Glutamatergic neuron (in vitro differentiated cells): ENCODE results near the gene RGS9. TPM values are rescaled to one million over a fixed set of nuclear protein-coding genes. Genes with fewer than 3 reads are reported as not detected.

Experiments used
- DNase-seq: peaks from one replicate; pipeline ENCODE4 v3.0.0; 2022
- H3K27ac Mint-ChIP-seq: one replicate; pipeline ENCODE4 v1.8.0; 2020; ENCODE audit warnings: mild to moderate bottlenecking, mixed read lengths, inconsistent platforms; ENCODE audit not compliant: unreplicated experiment
- H3K27me3 Mint-ChIP-seq: one replicate; pipeline ENCODE4 v1.8.0; 2020; ENCODE audit warnings: mild to moderate bottlenecking, moderate library complexity, mixed read lengths, inconsistent platforms; ENCODE audit not compliant: unreplicated experiment
- H3K36me3 Mint-ChIP-seq: one replicate; pipeline ENCODE4 v1.8.0; 2020; ENCODE audit warnings: mild to moderate bottlenecking, mixed read lengths, inconsistent platforms; ENCODE audit not compliant: unreplicated experiment
- H3K4me1 Mint-ChIP-seq: one replicate; pipeline ENCODE4 v1.8.0; 2020; ENCODE audit warnings: mild to moderate bottlenecking, low read depth, mixed read lengths, inconsistent platforms; ENCODE audit not compliant: unreplicated experiment
- H3K4me3 Mint-ChIP-seq: one replicate; pipeline ENCODE4 v1.8.0; 2020; ENCODE audit warnings: mild to moderate bottlenecking, mixed read lengths, inconsistent platforms; ENCODE audit not compliant: unreplicated experiment
- H3K9me3 Mint-ChIP-seq: one replicate; pipeline ENCODE4 v1.8.0; 2020; ENCODE audit warnings: mild to moderate bottlenecking, moderate library complexity, mixed read lengths, inconsistent platforms; ENCODE audit not compliant: unreplicated experiment
- total RNA-seq: library from RNA; stranded (reverse); fragmentation: NEBNext Ultra II Directional; extraction: Animal tissue kit (Norgen Biotek cat#: 25700); gene quantifications from one replicate; pipeline ENCODE4 v1.2.1, GENCODE V29; 2021; ENCODE audit not compliant: unreplicated experiment
- TF ChIP-seq, protein P1 (sequence below): fragments of 200-600 bp; sonication (generic); IDR thresholded peaks from one replicate; pipeline ENCODE4 v1.5.0; 2021; ENCODE audit not compliant: partially characterized antibody, unreplicated experiment

The RGS9 gene
- total RNA-seq, 1 donor from 2014 or later = 2.4 TPM

DNA sequence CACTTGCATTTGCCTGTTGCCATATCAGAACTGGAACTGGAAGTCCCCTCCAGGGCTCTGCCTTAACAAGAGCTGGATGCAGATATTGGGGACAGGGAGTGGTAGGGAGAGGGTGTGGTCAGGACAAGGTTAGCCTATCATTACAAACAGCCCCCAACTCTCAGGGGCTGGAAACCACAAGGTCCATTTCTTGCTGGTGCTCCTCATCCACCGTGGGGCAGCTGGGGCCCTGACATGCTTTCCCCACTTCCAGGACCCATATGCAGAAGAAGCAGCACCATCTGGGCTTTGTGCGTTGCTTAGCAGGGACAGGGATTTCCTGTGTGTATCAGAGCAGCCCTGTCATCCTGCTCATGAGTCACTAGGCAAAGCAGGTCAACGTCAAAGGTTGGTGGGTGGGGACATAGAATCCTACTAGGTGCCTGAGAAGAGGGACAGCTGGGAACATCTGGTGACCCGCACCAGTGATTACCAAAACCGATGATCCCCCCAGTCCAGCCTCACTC, 26.9 kb downstream of the RGS9 start:
- Mint-ChIP-seq H3K27me3 (no peaks in the 10 kb centered on the region), H3K4me1 (peaks cover 2% of the 10 kb centered on the region), H3K4me3 (no peak overlapping the region), H3K27ac (no peak overlapping the region), H3K36me3 (no peaks in the 10 kb centered on the region), H3K9me3 (peaks cover 4% of the 10 kb centered on the region)
- DNase-seq = no peak
- TF ChIP-seq, protein P1, sequence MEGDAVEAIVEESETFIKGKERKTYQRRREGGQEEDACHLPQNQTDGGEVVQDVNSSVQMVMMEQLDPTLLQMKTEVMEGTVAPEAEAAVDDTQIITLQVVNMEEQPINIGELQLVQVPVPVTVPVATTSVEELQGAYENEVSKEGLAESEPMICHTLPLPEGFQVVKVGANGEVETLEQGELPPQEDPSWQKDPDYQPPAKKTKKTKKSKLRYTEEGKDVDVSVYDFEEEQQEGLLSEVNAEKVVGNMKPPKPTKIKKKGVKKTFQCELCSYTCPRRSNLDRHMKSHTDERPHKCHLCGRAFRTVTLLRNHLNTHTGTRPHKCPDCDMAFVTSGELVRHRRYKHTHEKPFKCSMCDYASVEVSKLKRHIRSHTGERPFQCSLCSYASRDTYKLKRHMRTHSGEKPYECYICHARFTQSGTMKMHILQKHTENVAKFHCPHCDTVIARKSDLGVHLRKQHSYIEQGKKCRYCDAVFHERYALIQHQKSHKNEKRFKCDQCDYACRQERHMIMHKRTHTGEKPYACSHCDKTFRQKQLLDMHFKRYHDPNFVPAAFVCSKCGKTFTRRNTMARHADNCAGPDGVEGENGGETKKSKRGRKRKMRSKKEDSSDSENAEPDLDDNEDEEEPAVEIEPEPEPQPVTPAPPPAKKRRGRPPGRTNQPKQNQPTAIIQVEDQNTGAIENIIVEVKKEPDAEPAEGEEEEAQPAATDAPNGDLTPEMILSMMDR = no peak

DNA sequence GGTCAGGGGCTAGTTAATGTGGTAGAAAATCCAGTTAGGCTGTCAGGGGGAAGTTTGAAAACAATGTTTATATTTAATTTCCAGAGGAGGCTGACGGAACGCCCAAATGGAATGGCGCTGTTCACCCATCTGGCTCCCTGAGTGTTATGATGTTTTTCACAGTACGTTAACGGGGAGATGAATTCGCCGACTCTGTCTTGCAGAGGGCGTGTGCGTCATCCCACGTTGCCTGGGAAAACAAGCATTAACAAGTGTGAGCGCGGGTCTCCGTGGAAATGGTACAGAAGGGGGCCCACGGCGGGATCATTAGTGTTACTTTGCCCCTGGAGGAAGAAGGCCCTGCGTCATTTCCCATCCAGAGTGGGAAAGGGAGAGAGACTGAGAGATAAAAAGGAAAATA, 29.6 kb downstream of the RGS9 start:
- H3K9me3 Mint-ChIP-seq = peaks cover 4% of the 10 kb centered on the region
- peaks cover 1% of the 10 kb centered on the region for H3K27me3 Mint-ChIP-seq
- DNase-seq = no peak
- H3K27ac Mint-ChIP-seq = no peak overlapping the region
- no peak overlapping the region for H3K4me3 Mint-ChIP-seq
- H3K36me3 Mint-ChIP-seq = no peaks in the 10 kb centered on the region
- TF ChIP-seq, protein P1 = no peak
- no peaks in the 10 kb centered on the region for H3K4me1 Mint-ChIP-seq

DNA sequence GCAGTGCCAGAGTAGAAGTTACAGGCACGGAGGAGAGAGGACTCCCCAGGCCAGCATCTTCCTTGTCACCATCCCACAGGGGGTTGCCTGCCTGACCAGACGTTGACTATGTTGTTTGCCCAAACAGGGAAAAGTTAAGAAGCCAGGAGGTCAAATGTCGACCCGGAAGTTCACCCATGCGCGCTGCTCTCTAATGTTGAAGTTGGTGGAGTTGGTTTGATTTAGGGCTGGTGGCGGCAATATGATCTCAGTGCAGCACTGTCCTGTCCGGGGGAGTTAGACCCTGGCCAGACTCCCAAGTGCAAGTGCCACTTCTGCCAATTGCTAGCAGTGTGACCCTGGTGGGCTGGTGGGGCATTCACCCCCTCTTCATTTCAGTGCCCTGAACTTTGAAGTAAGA, 30.4 kb downstream of the RGS9 start:
- H3K4me1 Mint-ChIP-seq = no peaks in the 10 kb centered on the region
- H3K36me3 Mint-ChIP-seq = no peaks in the 10 kb centered on the region
- H3K9me3 Mint-ChIP-seq = peaks cover 4% of the 10 kb centered on the region
- H3K4me3 Mint-ChIP-seq = no peak overlapping the region
- DNase-seq = no peak
- TF ChIP-seq, protein P1 = no peak
- no peak overlapping the region for H3K27ac Mint-ChIP-seq
- H3K27me3 Mint-ChIP-seq = peaks cover 2% of the 10 kb centered on the region

DNA sequence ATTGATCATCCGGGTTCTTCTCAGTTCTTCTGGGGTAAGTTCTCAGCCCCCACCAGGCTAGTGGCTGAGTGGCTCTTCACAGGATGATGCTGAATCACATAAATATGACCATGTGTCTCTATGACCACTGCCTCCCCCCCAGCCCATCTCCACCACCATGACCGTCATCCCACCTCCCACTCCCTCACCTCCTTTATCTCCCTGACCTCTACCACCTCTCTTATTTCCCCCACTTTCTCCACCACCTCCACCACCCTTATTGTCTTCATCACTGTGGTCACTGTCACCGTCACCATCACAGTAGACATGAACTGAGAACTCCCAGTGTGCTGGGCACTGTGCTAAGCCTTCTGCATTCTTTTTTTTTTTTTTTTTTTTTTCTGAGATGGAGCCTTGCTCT, 32.5 kb downstream of the RGS9 start:
- H3K27me3 Mint-ChIP-seq = peaks cover 3% of the 10 kb centered on the region
- no peak overlapping the region for H3K27ac Mint-ChIP-seq
- peaks cover 2% of the 10 kb centered on the region for H3K9me3 Mint-ChIP-seq
- H3K36me3 Mint-ChIP-seq = no peaks in the 10 kb centered on the region
- TF ChIP-seq, protein P1 = no peak
- no peak overlapping the region for H3K4me3 Mint-ChIP-seq
- DNase-seq = no peak
- H3K4me1 Mint-ChIP-seq = peaks cover 5% of the 10 kb centered on the region

DNA sequence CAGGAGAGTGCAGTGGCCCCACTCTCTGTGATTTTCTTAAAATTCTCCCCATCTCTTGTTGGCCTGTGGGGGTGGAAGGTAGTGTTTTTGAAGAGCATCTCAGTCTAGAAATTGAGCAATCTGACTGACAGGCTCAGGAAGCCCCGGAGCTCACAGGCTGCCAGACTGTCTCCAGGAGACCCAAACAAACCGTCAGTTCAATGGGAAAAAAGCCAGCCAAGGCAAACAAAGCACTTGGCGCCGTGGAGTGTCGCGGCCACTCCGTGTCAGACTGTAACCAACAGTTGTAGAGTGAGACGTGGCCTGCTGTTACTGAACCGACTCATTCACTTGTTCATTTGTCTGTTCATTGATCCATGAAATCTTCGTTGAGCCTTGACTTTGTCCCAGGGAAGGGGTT, 33.7 kb downstream of the RGS9 start:
- DNase-seq = no peak
- Mint-ChIP-seq H3K4me3 (no peak overlapping the region), H3K9me3 (peaks cover 2% of the 10 kb centered on the region), H3K36me3 (no peaks in the 10 kb centered on the region), H3K27ac (no peak overlapping the region), H3K27me3 (peaks cover 3% of the 10 kb centered on the region), H3K4me1 (peaks cover 5% of the 10 kb centered on the region)
- TF ChIP-seq, protein P1 = no peak
